ENCODE results near the gene TGFBI.

DNA sequence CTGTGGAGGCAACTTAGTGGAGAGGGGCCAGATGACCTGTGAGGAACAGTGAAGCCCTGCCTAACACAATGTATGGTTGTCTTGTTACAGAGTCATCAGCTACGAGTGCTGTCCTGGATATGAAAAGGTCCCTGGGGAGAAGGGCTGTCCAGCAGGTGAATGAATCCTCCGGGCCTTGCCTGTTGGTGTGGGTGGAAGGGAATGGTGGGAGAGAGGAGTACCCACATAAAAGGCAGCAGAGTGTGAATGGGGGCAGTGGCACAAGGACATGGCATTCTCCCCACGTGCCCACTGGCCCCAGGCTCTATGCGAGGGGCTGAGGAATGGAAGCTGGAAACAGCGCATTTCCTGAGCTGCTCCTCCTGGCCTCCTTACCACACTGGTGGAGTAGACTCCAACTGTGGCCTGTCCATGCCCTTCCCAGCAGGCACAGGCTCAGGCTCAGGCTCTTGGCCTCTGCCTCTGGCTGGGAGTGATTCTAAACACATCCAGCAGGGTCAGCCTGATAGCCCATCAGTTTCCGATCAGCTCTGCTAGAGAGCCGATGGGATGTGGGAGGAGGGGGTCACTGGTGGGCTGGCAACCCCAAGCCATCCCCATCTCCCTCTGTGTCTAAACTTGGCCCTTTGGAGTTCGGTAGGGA is 15.3 kb downstream of the TGFBI start:
- TF ChIP-seq, protein P1, sequence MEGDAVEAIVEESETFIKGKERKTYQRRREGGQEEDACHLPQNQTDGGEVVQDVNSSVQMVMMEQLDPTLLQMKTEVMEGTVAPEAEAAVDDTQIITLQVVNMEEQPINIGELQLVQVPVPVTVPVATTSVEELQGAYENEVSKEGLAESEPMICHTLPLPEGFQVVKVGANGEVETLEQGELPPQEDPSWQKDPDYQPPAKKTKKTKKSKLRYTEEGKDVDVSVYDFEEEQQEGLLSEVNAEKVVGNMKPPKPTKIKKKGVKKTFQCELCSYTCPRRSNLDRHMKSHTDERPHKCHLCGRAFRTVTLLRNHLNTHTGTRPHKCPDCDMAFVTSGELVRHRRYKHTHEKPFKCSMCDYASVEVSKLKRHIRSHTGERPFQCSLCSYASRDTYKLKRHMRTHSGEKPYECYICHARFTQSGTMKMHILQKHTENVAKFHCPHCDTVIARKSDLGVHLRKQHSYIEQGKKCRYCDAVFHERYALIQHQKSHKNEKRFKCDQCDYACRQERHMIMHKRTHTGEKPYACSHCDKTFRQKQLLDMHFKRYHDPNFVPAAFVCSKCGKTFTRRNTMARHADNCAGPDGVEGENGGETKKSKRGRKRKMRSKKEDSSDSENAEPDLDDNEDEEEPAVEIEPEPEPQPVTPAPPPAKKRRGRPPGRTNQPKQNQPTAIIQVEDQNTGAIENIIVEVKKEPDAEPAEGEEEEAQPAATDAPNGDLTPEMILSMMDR (IDR thresholded peaks at IDR 0.05; ENCODE audit: low read depth, low read length, poor library complexity, severe bottlenecking): no peak
- no peak for TF ChIP-seq EZH2phosphoT487 (IDR thresholded peaks at IDR 0.05; ENCODE audit: borderline replicate concordance, low read length)

All from DOHH2 (cell line).